Activated naive CD8-positive, alpha-beta T cell treated with anti-CD3 and anti-CD28 coated beads for 36 hours (primary cell): ENCODE data around the gene OAS1. TPM values are rescaled to one million over a fixed set of nuclear protein-coding genes. Genes with fewer than 3 reads are reported as not detected.

Experiments used
- DNase-seq: peaks from one replicate; pipeline ENCODE4 v3.0.0; 2021
- H3K27ac Mint-ChIP-seq: one replicate; pipeline ENCODE4 v1.8.0; 2022; ENCODE audit warnings: mild to moderate bottlenecking, moderate library complexity, mixed read lengths
- H3K27me3 Mint-ChIP-seq: one replicate; pipeline ENCODE4 v1.8.0; 2022; ENCODE audit warnings: mild to moderate bottlenecking, mixed read lengths
- H3K36me3 Mint-ChIP-seq: one replicate; pipeline ENCODE4 v1.8.0; 2021; ENCODE audit warnings: mild to moderate bottlenecking, mixed read lengths
- H3K4me1 Mint-ChIP-seq: one replicate; pipeline ENCODE4 v1.8.0; 2021; ENCODE audit warnings: mixed read lengths
- H3K4me3 Mint-ChIP-seq: one replicate; pipeline ENCODE4 v1.8.0; 2022; ENCODE audit warnings: mild to moderate bottlenecking, moderate library complexity, mixed read lengths
- H3K9me3 Mint-ChIP-seq: one replicate; pipeline ENCODE4 v1.8.0; 2022; ENCODE audit warnings: mixed read lengths
- total RNA-seq, 2 experiments: library from RNA; stranded (reverse); gene quantifications; one replicate each; pipeline ENCODE4 v1.2.3, GENCODE V29; 2021

Gene OAS1
- total RNA-seq, 2 experiments from 2014 or later = 33.6 to 34.9 TPM

DNA sequence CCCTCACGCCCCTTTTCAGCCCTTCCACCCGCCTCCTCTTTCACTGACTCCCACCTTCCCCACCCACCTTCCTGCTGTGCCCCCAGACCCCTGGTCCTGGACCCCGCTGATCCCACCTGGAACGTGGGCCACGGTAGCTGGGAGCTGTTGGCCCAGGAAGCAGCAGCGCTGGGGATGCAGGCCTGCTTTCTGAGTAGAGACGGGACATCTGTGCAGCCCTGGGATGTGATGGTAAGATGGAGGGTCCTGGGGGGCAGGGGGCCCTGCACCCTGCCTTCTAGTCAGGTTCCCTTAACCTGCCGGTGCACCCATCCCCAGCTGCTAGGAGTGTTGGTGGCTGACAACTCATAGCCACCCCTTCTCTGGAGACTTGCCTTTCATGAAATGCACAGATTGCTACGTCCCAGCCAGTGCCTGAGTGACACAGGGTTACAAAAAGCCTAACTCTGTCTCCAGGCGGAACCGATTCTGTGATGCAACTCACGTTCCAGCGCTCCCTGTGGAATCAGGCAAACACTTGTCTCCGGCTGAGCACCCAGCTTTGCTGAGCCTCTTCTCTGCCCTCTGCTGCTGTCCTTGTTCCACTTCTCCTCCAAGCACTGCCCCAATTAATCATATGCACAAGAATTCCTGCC is 56.6 kb downstream of the OAS1 start:
- Mint-ChIP-seq H3K4me3 (no peak overlapping the region), H3K9me3 (peaks cover 7% of the 10 kb centered on the region), H3K27me3 (no peaks in the 10 kb centered on the region), H3K36me3 (peaks cover 51% of the 10 kb centered on the region), H3K4me1 (peaks cover 4% of the 10 kb centered on the region), H3K27ac (no peak overlapping the region)
- DNase-seq = no peak

- Mint-ChIP-seq H3K9me3 (peaks cover 7% of the 10 kb centered on the region), H3K4me3 (no peak overlapping the region), H3K4me1 (peaks cover 4% of the 10 kb centered on the region), H3K27me3 (no peaks in the 10 kb centered on the region), H3K27ac (no peak overlapping the region), H3K36me3 (peaks cover 43% of the 10 kb centered on the region)
- no peak for DNase-seq
These were observed 57.4 kb downstream of the OAS1 start for GRCh38 chr12:112964067-112964670.

- DNase-seq = no peak
- Mint-ChIP-seq H3K4me1 (no peaks in the 10 kb centered on the region), H3K4me3 (no peak overlapping the region), H3K9me3 (peaks cover under 1% of the 10 kb centered on the region), H3K36me3 (peaks cover 41% of the 10 kb centered on the region), H3K27ac (no peak overlapping the region), H3K27me3 (no peaks in the 10 kb centered on the region)
These were observed 58.2 kb downstream of the OAS1 start for GRCh38 chr12:112964915-112965314.

DNA sequence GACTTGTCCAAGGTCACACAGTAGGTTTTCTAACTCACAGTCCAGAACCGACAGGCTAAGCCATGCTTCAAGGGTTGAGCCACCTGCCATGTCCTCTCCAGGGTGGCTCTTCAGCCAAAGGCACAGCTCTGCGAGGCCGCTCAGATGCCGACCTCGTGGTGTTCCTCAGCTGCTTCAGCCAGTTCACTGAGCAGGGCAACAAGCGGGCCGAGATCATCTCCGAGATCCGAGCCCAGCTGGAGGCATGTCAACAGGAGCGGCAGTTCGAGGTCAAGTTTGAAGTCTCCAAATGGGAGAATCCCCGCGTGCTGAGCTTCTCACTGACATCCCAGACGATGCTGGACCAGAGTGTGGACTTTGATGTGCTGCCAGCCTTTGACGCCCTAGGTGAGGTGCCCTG is 58.9 kb downstream of the OAS1 start:
- Mint-ChIP-seq H3K27ac (no peak overlapping the region), H3K27me3 (no peaks in the 10 kb centered on the region), H3K9me3 (no peaks in the 10 kb centered on the region), H3K4me1 (no peaks in the 10 kb centered on the region), H3K36me3 (peaks cover 43% of the 10 kb centered on the region), H3K4me3 (no peak overlapping the region)
- no peak for DNase-seq

DNA sequence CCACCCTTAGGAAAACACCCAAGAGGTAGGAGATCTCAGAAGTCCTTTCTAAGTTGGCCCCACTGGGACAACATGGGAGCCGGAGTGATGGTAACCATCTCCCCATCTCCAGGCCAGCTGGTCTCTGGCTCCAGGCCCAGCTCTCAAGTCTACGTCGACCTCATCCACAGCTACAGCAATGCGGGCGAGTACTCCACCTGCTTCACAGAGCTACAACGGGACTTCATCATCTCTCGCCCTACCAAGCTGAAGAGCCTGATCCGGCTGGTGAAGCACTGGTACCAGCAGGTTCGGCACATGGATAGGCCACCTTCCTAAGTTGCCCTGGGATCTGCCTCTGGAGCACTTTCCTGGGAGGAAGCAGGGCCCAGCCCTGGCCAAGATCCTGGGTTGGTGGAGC is 60.5 kb downstream of the OAS1 start:
- Mint-ChIP-seq H3K27ac (no peak overlapping the region), H3K27me3 (no peaks in the 10 kb centered on the region), H3K4me1 (no peaks in the 10 kb centered on the region), H3K9me3 (no peaks in the 10 kb centered on the region), H3K4me3 (no peak overlapping the region), H3K36me3 (peaks cover 31% of the 10 kb centered on the region)
- no peak for DNase-seq

- Mint-ChIP-seq H3K36me3 (peaks cover 26% of the 10 kb centered on the region), H3K4me1 (no peaks in the 10 kb centered on the region), H3K27me3 (no peaks in the 10 kb centered on the region), H3K4me3 (no peak overlapping the region), H3K27ac (no peak overlapping the region), H3K9me3 (no peaks in the 10 kb centered on the region)
- no peak for DNase-seq
These were observed 61.1 kb downstream of the OAS1 start for GRCh38 chr12:112967858-112968257.

Other genes starting within 250 kb of the OAS1 start
- gene RPH3A, start 115.2 kb upstream of the OAS1 start, total RNA-seq = not detected
- gene OAS3, start 31.5 kb downstream of the OAS1 start, total RNA-seq = 10 to 100 TPM; 37.4 to 39.8 TPM
- gene OAS2, start 71.6 kb downstream of the OAS1 start, total RNA-seq = 100 to 1,000 TPM; 122 TPM
- gene DTX1, start 149.8 kb downstream of the OAS1 start, total RNA-seq = 1 to 10 TPM; 1.1 TPM
- 1 to 10 TPM; 1.3 to 1.9 TPM for gene RASAL1, start 228.8 kb downstream of the OAS1 start, total RNA-seq
- 1 to 10 TPM in 1 of 2 experiments, under 1 TPM in 1; 0.16 to 1.0 TPM for gene CFAP73, start 242.8 kb downstream of the OAS1 start, total RNA-seq